PC-3 (cell line): ENCODE measurements around the gene POM121. TPM values are rescaled to one million over a fixed set of nuclear protein-coding genes. Genes with fewer than 3 reads are reported as not detected.
"Not testable (repeated sequence)": the region's sequence is repeated elsewhere in the genome, so short reads cannot be mapped to it uniquely, and the experiment has no call there.

Source experiments
- ATAC-seq: fragments of 200-7000 bp; cut with Tn5 transposase; 2 replicates; pipeline ENCODE4 v1.9.1; 2020; ENCODE audit warnings: mild to moderate bottlenecking, moderate library complexity
- Bru-seq: library from RNA; stranded (reverse); fragments of 400-500 nt; gene quantifications from one replicate; lab custom pipeline; 2021; lab: Mats Ljungman, UMichigan
- BruChase-seq, 2 experiments: library from RNA; stranded (reverse); fragments of 400-500 nt; gene quantifications; one replicate each; lab custom pipeline; 2021; lab: Mats Ljungman, UMichigan
- BruUV-seq: library from RNA; stranded (reverse); fragments of 400-500 nt; replicated peaks from 2 replicates; lab custom pipeline; 2021; lab: Mats Ljungman, UMichigan
- CTCF ChIA-PET: fragments of 300-600 bp; sonication (Branson Sonifier 250); formaldehyde crosslinking; loops from one replicate; lab custom pipeline; 2022; ENCODE audit warnings: antibody characterized with exemption; lab: Charles Lee
- POLR2A ChIA-PET: fragments of 300-600 bp; sonication (Branson Sonifier 250); formaldehyde crosslinking; loops from one replicate; lab custom pipeline; 2022; ENCODE audit warnings: antibody characterized with exemption; ENCODE audit not compliant: unreplicated experiment; lab: Charles Lee
- DNase-seq: peaks from one replicate; pipeline ENCODE4 v3.0.0-alpha.2; 2015
- H2AFZ ChIP-seq: fragments of 300-600 bp; sonication (generic); 2 replicates; pipeline ENCODE4 v1.6.0; 2016; ENCODE audit warnings: antibody characterized with exemption, low read length
- H3F3A ChIP-seq: fragments of 300-600 bp; sonication (generic); one replicate; pipeline ENCODE4 v1.6.0; 2017; ENCODE audit warnings: antibody characterized with exemption, low read length, control low read depth, mild to moderate bottlenecking; ENCODE audit not compliant: unreplicated experiment
- H3K27ac ChIP-seq: fragments of 300-600 bp; sonication (generic); 2 replicates; pipeline ENCODE4 v1.5.1; 2016; ENCODE audit warnings: mild to moderate bottlenecking, low read length
- H3K27me3 ChIP-seq: fragments of 300-600 bp; sonication (generic); 2 replicates; pipeline ENCODE4 v1.6.1; 2016; ENCODE audit warnings: low read length, mixed read lengths
- H3K36me3 ChIP-seq: fragments of 300-600 bp; sonication (generic); 2 replicates; pipeline ENCODE4 v1.6.1; 2016; ENCODE audit warnings: low read depth, mixed run types, low read length, mixed read lengths
- H3K4me1 ChIP-seq: fragments of 300-600 bp; sonication (generic); 2 replicates; pipeline ENCODE4 v1.5.1; 2016; ENCODE audit warnings: low read length; ENCODE audit not compliant: insufficient read depth
- H3K4me2 ChIP-seq: fragments of 300-600 bp; sonication (generic); 2 replicates; pipeline ENCODE4 v1.6.0; 2016; ENCODE audit warnings: low read length
- H3K4me3 ChIP-seq: fragments of 300-600 bp; sonication (generic); 2 replicates; pipeline ENCODE4 v1.5.1; 2016; ENCODE audit warnings: mild to moderate bottlenecking, low read length, mixed read lengths
- H3K79me2 ChIP-seq: fragments of 300-600 bp; sonication (generic); 2 replicates; pipeline ENCODE4 v1.6.1; 2017; ENCODE audit warnings: low read length, mixed read lengths
- H3K9ac ChIP-seq: fragments of 300-600 bp; sonication (generic); 2 replicates; pipeline ENCODE4 v1.6.0; 2016; ENCODE audit warnings: mild to moderate bottlenecking, low read length
- H3K9me2 ChIP-seq: fragments of 300-600 bp; sonication (generic); replicated peaks from 2 replicates; pipeline ENCODE4 v1.6.1; 2016; ENCODE audit warnings: mixed run types, low read length, mixed read lengths
- H3K9me3 ChIP-seq: fragments of 300-600 bp; sonication (generic); 2 replicates; pipeline ENCODE4 v1.6.1; 2016; ENCODE audit warnings: low read length, mixed read lengths
- H4K20me1 ChIP-seq: fragments of 300-600 bp; sonication (generic); 2 replicates; pipeline ENCODE4 v1.6.1; 2016; ENCODE audit warnings: low read length, mixed read lengths
- EZH2 ChIP-seq: fragments of 300-600 bp; sonication (generic); IDR thresholded peaks from one replicate; pipeline ENCODE4 v1.6.1; 2017; ENCODE audit warnings: antibody characterized with exemption, mild to moderate bottlenecking, low read length; ENCODE audit not compliant: unreplicated experiment
- EZH2phosphoT487 ChIP-seq: fragments of 300-600 bp; sonication (generic); IDR thresholded peaks from 2 replicates; pipeline ENCODE4 v1.6.1; 2018; ENCODE audit warnings: mild to moderate bottlenecking, antibody characterized with exemption, low read length, borderline replicate concordance
- intact Hi-C: fragments of 100-400 bp; cut with micrococcal nuclease; formaldehyde crosslinking; loops from 2 replicates; pipeline ENCODE4 v1.9.0; 2023
- long read RNA-seq: library from polyadenylated mRNA; unstranded; transcript quantifications from one replicate; pipeline ENCODE4 v2.0.0, GENCODE V29; 2021; ENCODE audit not compliant: unreplicated experiment
- total RNA-seq: library from RNA; depleted of rRNA; stranded (reverse); fragments of >200 nt; gene quantifications from 2 replicates; pipeline ENCODE4 v1.2.3, GENCODE V29; 2014; rRNA removed
- TF ChIP-seq, protein P1 (sequence below): fragments of 300-600 bp; sonication (generic); conservative IDR thresholded peaks from 2 replicates; pipeline ENCODE4 v1.5.1; 2017; ENCODE audit warnings: antibody characterized with exemption, low read depth, mild to moderate bottlenecking, low read length

The POM121 gene
- total RNA-seq (13.1 and 21.8 TPM in 2 replicates), Bru-seq, nascent RNA (percentile 89 among the genes with signal in this experiment), BruChase-seq, experiment 1, labeled RNA remaining after a 6-hour chase (percentile 90 among the genes with signal in this experiment), BruChase-seq, experiment 2, labeled RNA remaining after a 2-hour chase (percentile 89 among the genes with signal in this experiment)
- long read RNA-seq, partial matches to known transcripts = 29 of 163 reads
- long read RNA-seq, other reads (novel, unspliced or antisense) = 134 of 163 reads

DNA sequence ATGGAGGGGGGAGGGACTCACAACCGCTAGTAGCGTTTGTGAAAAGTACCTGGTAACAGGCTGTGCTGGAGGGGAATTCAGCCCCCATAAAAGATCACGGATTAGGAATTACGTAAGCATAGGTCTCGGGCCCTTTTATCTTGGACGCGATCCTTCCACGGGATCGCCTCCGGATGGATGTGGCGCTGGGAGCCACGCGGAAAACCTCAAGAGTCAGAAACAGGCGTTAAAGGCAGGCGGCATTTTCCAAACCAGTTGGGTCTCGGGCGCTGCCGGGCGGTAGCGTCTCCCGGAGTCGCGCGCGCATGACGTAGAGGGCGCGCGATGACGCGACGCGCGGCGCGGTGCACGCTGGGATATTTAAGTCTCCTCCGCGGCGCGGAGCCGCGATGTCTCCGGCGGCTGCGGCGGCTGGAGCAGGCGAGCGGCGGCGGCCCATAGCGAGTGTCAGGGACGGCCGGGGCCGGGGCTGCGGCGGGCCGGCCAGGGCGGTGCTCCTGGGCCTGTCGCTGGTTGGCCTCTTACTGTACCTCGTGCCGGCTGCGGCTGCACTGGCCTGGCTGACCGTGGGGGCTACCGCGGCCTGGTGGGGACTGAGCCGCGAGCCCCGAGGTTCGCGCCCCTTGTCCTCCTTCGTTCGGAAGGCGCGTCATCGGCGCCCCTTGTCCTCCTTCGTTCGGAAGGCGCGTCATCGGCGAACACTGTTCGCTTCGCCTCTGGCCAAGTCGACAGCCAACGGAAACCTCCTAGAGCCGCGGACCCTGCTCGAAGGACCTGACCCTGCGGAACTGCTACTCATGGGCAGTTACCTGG, at the start of gene POM121:
Gene POM121, plus strand, starts transcription at position 363 of the 813 bp plus-strand sequence. Its CDS starts 27 bp downstream, at position 390.
- Histone ChIP-seq H3K36me3 (peaks cover 28% of the 10 kb centered on the region), H3K27ac (peak within 1 kb of the TSS; percentile 59), H3K79me2 (peaks cover 35% of the 10 kb centered on the region), H3K4me3 (peak within 1 kb of the TSS; percentile 95), H3K4me2 (peak within 1 kb of the TSS; percentile 96), H3F3A (no peaks in the 10 kb centered on the region), H2AFZ (peak within 1 kb of the TSS; percentile 79), H4K20me1 (0 out of 2 replicates have a peak, but pooled peaks cover 5% of the 10 kb centered on the region), H3K27me3 (no peaks in the 10 kb centered on the region), H3K4me1 (no peaks in the 10 kb centered on the region; the same call in 1 of the 2 replicates), H3K9ac (peak within 1 kb of the TSS; percentile 87), H3K9me2 (no peaks in the 10 kb centered on the region), H3K9me3 (no peaks in the 10 kb centered on the region)
- ChIA-PET POLR2A (no interaction called here), CTCF (no interaction called here)
- peak; percentile 88 for DNase-seq
- BruUV-seq = no TSS peak
- TF ChIP-seq EZH2 = no peak
- TF ChIP-seq EZH2phosphoT487 = no peak
- TF ChIP-seq, protein P1, sequence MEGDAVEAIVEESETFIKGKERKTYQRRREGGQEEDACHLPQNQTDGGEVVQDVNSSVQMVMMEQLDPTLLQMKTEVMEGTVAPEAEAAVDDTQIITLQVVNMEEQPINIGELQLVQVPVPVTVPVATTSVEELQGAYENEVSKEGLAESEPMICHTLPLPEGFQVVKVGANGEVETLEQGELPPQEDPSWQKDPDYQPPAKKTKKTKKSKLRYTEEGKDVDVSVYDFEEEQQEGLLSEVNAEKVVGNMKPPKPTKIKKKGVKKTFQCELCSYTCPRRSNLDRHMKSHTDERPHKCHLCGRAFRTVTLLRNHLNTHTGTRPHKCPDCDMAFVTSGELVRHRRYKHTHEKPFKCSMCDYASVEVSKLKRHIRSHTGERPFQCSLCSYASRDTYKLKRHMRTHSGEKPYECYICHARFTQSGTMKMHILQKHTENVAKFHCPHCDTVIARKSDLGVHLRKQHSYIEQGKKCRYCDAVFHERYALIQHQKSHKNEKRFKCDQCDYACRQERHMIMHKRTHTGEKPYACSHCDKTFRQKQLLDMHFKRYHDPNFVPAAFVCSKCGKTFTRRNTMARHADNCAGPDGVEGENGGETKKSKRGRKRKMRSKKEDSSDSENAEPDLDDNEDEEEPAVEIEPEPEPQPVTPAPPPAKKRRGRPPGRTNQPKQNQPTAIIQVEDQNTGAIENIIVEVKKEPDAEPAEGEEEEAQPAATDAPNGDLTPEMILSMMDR = no peak
- peak; percentile 84 for ATAC-seq
- intact Hi-C loops = loop anchor here (2.0 kb wide), 1 partner anchor 96 kb away; the partner anchor contains the start of gene TYW1B

DNA sequence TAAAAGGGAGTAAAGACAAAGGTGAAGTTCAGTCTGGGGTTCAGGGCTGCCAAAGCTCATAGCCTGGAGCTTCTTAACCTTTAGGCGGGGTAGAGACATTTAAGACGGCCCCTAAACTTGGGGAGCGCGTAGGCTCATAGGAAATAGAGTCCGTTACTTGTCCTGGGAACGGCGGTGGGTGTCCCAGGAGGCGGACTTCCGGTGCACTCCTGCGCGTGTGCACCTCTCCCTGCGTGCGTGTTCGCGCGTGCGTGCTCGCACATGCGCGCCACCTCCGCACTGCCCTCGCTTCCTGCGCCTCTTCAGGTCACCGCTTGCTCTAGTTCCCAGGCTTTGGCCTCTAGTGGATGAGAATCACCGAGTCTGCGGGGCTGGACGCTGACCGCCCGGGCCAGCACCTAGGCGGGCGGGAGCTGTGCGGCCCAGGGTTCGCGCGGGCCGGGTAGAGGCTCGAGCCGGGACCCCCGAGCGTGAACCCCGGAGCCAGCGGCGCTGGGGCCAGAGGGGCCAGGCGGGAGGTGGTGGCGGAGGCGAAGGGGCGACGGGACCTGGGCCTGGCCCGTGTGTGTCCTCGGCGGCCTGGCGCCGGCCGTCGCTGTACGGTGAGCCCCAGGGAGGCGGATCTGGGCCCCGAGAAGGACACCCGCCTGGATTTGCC, 45.7 kb upstream of the POM121 start:
- POLR2A ChIA-PET, H3F3A ChIP-seq, CTCF ChIA-PET, H4K20me1 ChIP-seq, BruUV-seq, H3K27me3 ChIP-seq, H3K36me3 ChIP-seq, intact Hi-C loops, H3K9me2 ChIP-seq, H3K4me1 ChIP-seq, H3K9me3 ChIP-seq: not testable (repeated sequence)
- ATAC-seq (peak; percentile 100), DNase-seq (peak; percentile 71)
- peak overlapping the region; percentile 83 for H3K4me3 ChIP-seq
- H3K9ac ChIP-seq = peak overlapping the region; percentile 89
- peaks cover 22% of the 10 kb centered on the region for H3K79me2 ChIP-seq
- H3K27ac ChIP-seq = peak overlapping the region; percentile 34; the same call in 1 of the 2 replicates
- peak overlapping the region; percentile 91 for H2AFZ ChIP-seq
- H3K4me2 ChIP-seq = peak overlapping the region; percentile 88

DNA sequence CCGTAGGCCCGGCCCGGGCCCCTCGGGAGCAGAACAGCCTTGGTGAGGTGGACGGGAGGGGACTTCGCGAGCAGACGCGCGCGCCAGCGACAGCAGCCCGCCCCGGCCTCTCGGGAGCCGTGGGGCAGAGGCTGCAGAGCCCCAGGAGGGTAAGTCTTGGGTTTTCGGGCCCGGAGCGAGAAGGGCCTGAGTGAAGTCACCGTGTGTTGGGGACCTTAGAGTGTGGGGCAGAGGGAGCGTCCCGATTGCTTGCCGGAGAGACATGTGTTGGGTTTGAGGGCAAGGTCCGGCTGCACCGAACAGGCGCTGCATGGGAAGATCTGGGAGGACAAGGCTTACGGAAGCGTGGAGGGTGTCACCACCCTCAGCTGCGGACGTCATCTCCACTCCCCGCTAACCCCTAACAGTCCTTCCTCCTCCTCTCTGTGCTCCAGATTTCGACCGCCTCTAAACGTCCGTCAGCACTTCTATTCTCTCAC, 45.1 kb upstream of the POM121 start:
- H3K4me1 ChIP-seq, BruUV-seq, H4K20me1 ChIP-seq, CTCF ChIA-PET, POLR2A ChIA-PET, intact Hi-C loops, H3K36me3 ChIP-seq, H3K27me3 ChIP-seq, H3K9me2 ChIP-seq, H3F3A ChIP-seq, H3K9me3 ChIP-seq: not testable (repeated sequence)
- peak overlapping the region; percentile 55; the same call in 1 of the 2 replicates for H2AFZ ChIP-seq
- H3K4me2 ChIP-seq = peak overlapping the region; percentile 88
- peak overlapping the region; percentile 83 for H3K4me3 ChIP-seq
- H3K27ac ChIP-seq = 0 out of 2 replicates have a peak overlapping the region, but pooled peaks have one; percentile 34
- ATAC-seq (peak; percentile 28), DNase-seq (peak; percentile 42)
- H3K79me2 ChIP-seq = peaks cover 22% of the 10 kb centered on the region
- H3K9ac ChIP-seq = peak overlapping the region; percentile 89

DNA sequence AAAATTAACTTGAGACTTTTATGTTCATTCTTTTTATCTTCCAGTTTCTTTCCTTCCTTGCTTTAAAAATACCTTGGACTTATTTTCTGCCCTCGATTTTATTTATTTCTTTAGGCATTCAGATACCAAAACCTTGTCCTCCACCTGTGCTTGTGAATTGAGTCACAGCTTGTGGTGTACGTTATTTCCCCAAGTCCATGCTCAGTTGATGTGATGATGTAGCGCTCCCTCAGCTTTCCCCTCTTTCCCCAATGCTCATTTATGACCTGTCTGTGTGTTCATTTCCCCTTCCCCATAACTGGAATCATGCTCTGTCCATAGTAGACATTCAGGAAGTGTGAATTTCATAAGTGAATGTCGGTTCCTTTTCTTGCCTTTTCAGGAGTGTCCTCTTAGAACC, 33.1 kb upstream of the POM121 start:
- H3K27me3 ChIP-seq, H3K27ac ChIP-seq, intact Hi-C loops, H3K9me2 ChIP-seq, H3K9ac ChIP-seq, H4K20me1 ChIP-seq, H3K9me3 ChIP-seq, H3K4me3 ChIP-seq, H3K4me1 ChIP-seq, DNase-seq, CTCF ChIA-PET, BruUV-seq, ATAC-seq, POLR2A ChIA-PET, H3K79me2 ChIP-seq, H3F3A ChIP-seq, H2AFZ ChIP-seq, H3K4me2 ChIP-seq, H3K36me3 ChIP-seq: not testable (repeated sequence)

DNA sequence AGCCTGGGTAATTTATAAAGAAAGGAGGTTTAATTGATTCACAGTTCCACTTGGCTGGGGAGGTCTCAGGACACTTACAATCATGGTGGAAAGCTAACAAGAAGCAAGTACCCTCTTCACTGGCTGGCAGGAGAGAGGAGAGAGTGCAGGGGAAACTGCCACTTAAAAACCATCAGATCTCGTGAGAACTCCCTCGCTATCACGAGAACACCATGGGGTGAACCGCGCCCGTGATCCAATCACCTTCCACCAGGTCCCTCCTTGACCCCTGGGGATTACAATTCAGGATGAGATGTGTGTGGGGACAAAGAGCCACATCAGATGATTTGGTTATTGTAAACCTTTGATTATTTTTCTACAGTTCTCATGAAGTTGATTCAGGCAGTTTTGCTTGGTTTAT, 20.2 kb upstream of the POM121 start:
- H3K4me3 ChIP-seq, H3K4me1 ChIP-seq, H3K4me2 ChIP-seq, DNase-seq, H2AFZ ChIP-seq, CTCF ChIA-PET, H3F3A ChIP-seq, H3K9me2 ChIP-seq, H4K20me1 ChIP-seq, H3K27me3 ChIP-seq, H3K9me3 ChIP-seq, intact Hi-C loops, POLR2A ChIA-PET, H3K9ac ChIP-seq, BruUV-seq, H3K27ac ChIP-seq, ATAC-seq: not testable (repeated sequence)
- H3K36me3 ChIP-seq = peaks cover 10% of the 10 kb centered on the region
- peaks cover 19% of the 10 kb centered on the region; the same call in 1 of the 2 replicates for H3K79me2 ChIP-seq
